ENCODE measurements around the gene SEPTIN10. TPM values are rescaled to one million over a fixed set of nuclear protein-coding genes. Genes with fewer than 3 reads are reported as not detected.
"Not testable (repeated sequence)": the region's sequence is repeated elsewhere in the genome, so short reads cannot be mapped to it uniquely, and the experiment has no call there.

The SEPTIN10 gene
- total and polyA plus RNA-seq, 7 donors, result 36.1 to 178 (median 122) TPM

GRCh38 chr2:109629867-109630266 is 16.1 kb upstream of the SEPTIN10 start:
- WGBS, 2 donors, result 83 to 85% methylated on average over 3 of the region's 3 CpGs
- no peaks in the 10 kb centered on the region for H3K36me3 ChIP-seq
- H3K4me1 ChIP-seq, result peaks cover 0 to 5% (median 0%) of the 10 kb centered on the region in 4 donors
- no peak for DNase-seq
- H3K9me3 ChIP-seq, result no peaks in the 10 kb centered on the region
- intact Hi-C loops (cut with DNase I), result loop anchor here (5.0 kb wide), 1 partner anchor 37 kb away; no protein-coding TSS in a partner anchor
- no peak overlapping the region for H3K27ac ChIP-seq
- H3K27me3 ChIP-seq, result no peaks in the 10 kb centered on the region
- no peak overlapping the region for H3K4me3 ChIP-seq
- TF ChIP-seq EP300 (IDR thresholded peaks at IDR 0.05) (no peak), CTCF (IDR thresholded peaks at IDR 0.05) (no peak)

- 86 to 94% methylated on average over 7 of the region's 7 CpGs for WGBS, 2 donors
- peak overlapping the region in 1 of 4 donors; percentile 53 for H3K27ac ChIP-seq
- DNase-seq, result not testable (repeated sequence)
Observed at GRCh38 chr2:109628321-109628720, 14.6 kb upstream of the SEPTIN10 start.

GRCh38 chr2:109624339-109624738 is 10.6 kb upstream of the SEPTIN10 start:
- Histone ChIP-seq H3K27me3 (no peaks in the 10 kb centered on the region), H3K9me3 (no peaks in the 10 kb centered on the region), H3K36me3 (no peaks in the 10 kb centered on the region), H3K27ac (no peak overlapping the region), H3K4me3 (no peak overlapping the region), H3K4me1 (peaks cover 0 to 5% (median 0%) of the 10 kb centered on the region in 4 donors)
- DNase-seq, result no peak
- 80 to 84% methylated on average over 4 of the region's 4 CpGs for WGBS, 2 donors
- no peak for TF ChIP-seq CTCF (IDR thresholded peaks at IDR 0.05)
- no peak for TF ChIP-seq EP300 (IDR thresholded peaks at IDR 0.05)
- no peak for TF ChIP-seq POLR2A (IDR thresholded peaks at IDR 0.05)
- TF ChIP-seq POLR2AphosphoS5 (IDR thresholded peaks at IDR 0.05), result no peak
- intact Hi-C loops (cut with DNase I), result no loop called here

More at GRCh38 chr2:109628321-109628720, 14.6 kb upstream of the SEPTIN10 start:
- intact Hi-C loops (cut with DNase I); H3K36me3 ChIP-seq; H3K4me1 ChIP-seq; H3K27me3 ChIP-seq; H3K4me3 ChIP-seq; H3K9me3 ChIP-seq: not testable (repeated sequence)

GRCh38 chr2:109623923-109624322 is 10.2 kb upstream of the SEPTIN10 start:
- intact Hi-C loops (cut with DNase I), result no loop called here
- Histone ChIP-seq H3K27me3 (no peaks in the 10 kb centered on the region), H3K4me1 (peaks cover 0 to 5% (median 0%) of the 10 kb centered on the region in 4 donors), H3K4me3 (no peak overlapping the region), H3K36me3 (no peaks in the 10 kb centered on the region), H3K27ac (no peak overlapping the region), H3K9me3 (no peaks in the 10 kb centered on the region)
- TF ChIP-seq CTCF (IDR thresholded peaks at IDR 0.05) (no peak), POLR2A (IDR thresholded peaks at IDR 0.05) (no peak), POLR2AphosphoS5 (IDR thresholded peaks at IDR 0.05) (no peak)
- 96 to 98% methylated on average over 4 of the region's 4 CpGs for WGBS, 2 donors
- no peak for DNase-seq

GRCh38 chr2:109623297-109623696 is 9.5 kb upstream of the SEPTIN10 start:
- intact Hi-C loops (cut with DNase I), result no loop called here
- WGBS, 2 donors, result 40 to 71% methylated on average over 5 of the region's 5 CpGs
- no peaks in the 10 kb centered on the region for H3K36me3 ChIP-seq
- H3K9me3 ChIP-seq, result no peaks in the 10 kb centered on the region
- no peaks in the 10 kb centered on the region for H3K4me1 ChIP-seq
- H3K27ac ChIP-seq, result no peak overlapping the region
- H3K27me3 ChIP-seq, result no peaks in the 10 kb centered on the region
- no peak for DNase-seq
- TF ChIP-seq POLR2AphosphoS5 (IDR thresholded peaks at IDR 0.05), result no peak
- TF ChIP-seq POLR2A (IDR thresholded peaks at IDR 0.05), result no peak
- TF ChIP-seq CTCF (IDR thresholded peaks at IDR 0.05), result no peak
- TF ChIP-seq EP300 (IDR thresholded peaks at IDR 0.05), result no peak
- no peak overlapping the region for H3K4me3 ChIP-seq

All from sigmoid colon (tissue), 7 donors.